Natural killer cell treated with Interleukin-12 subunit alpha and Interleukin-12 subunit beta and Interleukin-15 and Interleukin-18, amount 100 ng/mL, for 72 hours (primary cell): Measurements from ENCODE around the gene C11orf68. TPM values are rescaled to one million over a fixed set of nuclear protein-coding genes. Genes with fewer than 3 reads are reported as not detected.

Experiments used
- ATAC-seq, 2 donors: fragments of 150-1000 bp; cut with Tn5 transposase in 1 of 2; sonication (Bioruptor Pico), chemical (Tn5 transposase) in 1 of 2; 2 replicates each; pipeline ENCODE4 v1.10.0; 2021
- DNase-seq: peaks from one replicate; pipeline ENCODE4 v3.0.0; 2022; ENCODE audit warnings: low spot score
- H3K27ac Mint-ChIP-seq, 2 donors: 1 replicate in 1 of 2; 2 replicates in 1 of 2; pipeline ENCODE4 v1.8.0; 2022; ENCODE audit warnings: mixed read lengths in 2 of 2, mild to moderate bottlenecking in 1 of 2, moderate library complexity in 1 of 2
- H3K27me3 Mint-ChIP-seq, 2 donors: 1 replicate in 1 of 2; 2 replicates in 1 of 2; pipeline ENCODE4 v1.8.0; 2022; ENCODE audit warnings: mixed read lengths in 2 of 2
- H3K36me3 Mint-ChIP-seq: one replicate; pipeline ENCODE4 v1.8.0; 2022; ENCODE audit warnings: mixed read lengths
- H3K4me1 Mint-ChIP-seq, 2 donors: 1 replicate in 1 of 2; 2 replicates in 1 of 2; pipeline ENCODE4 v1.8.0; 2022; ENCODE audit warnings: low read depth in 2 of 2, mixed read lengths in 2 of 2, mild to moderate bottlenecking in 1 of 2
- H3K4me3 Mint-ChIP-seq: one replicate; pipeline ENCODE4 v1.8.0; 2022; ENCODE audit warnings: mixed read lengths
- H3K9me3 Mint-ChIP-seq: 2 replicates; pipeline ENCODE4 v1.8.0; 2022; ENCODE audit warnings: mixed read lengths
- total RNA-seq, 2 donors: library from RNA; stranded (reverse); gene quantifications; one replicate each; pipeline ENCODE4 v1.2.3, GENCODE V29; 2022

The C11orf68 gene
- total RNA-seq, 2 donors from 2014 or later = 15.4 to 24.7 TPM

DNA sequence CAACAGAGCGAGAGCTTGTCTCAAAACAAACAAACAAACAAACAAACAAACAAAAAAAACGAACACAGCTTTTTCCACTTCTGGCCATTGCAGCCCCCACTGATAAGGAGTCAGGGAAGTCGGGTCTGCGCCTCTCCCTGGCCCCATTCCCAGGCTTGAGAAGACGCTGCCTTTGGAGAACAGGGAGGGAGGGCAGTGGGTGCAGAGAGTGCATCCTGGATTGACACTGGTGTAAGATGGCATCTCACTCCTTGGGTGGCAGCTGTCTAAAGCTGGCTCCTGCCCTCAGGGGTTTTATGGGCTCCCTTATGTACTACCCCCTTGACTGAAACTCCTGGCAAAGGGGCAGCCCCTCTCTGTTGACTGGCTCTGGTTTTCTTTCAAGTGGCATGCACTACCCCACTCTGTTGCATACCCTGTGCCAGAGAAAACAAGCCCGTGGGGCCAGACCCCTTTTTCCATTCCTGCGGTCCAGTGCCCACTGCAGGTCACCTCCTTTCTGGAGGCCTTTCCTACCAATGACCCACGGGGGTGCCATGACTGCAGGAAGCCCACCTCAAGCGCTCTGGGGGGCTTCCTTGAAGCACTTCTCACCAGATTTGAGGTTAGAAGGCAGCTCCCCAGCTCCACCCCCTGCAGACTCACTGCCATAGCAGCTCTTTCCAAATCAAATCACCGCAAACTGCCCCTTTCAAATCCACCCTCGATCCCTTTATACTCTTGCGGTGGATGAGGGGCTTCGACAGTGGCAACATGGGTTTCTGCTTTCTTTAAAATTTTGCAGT, 13.1 kb upstream of the C11orf68 start:
- Mint-ChIP-seq H3K9me3 (peaks cover 2% of the 10 kb centered on the region), H3K4me3 (no peak overlapping the region), H3K4me1 (peaks cover 29% of the 10 kb centered on the region in 2 donors), H3K36me3 (no peaks in the 10 kb centered on the region), H3K27me3 (no peaks in the 10 kb centered on the region), H3K27ac (peak overlapping the region in 1 of 2 donors; percentile 21)
- DNase-seq (peak; percentile 16), ATAC-seq (no peak)

DNA sequence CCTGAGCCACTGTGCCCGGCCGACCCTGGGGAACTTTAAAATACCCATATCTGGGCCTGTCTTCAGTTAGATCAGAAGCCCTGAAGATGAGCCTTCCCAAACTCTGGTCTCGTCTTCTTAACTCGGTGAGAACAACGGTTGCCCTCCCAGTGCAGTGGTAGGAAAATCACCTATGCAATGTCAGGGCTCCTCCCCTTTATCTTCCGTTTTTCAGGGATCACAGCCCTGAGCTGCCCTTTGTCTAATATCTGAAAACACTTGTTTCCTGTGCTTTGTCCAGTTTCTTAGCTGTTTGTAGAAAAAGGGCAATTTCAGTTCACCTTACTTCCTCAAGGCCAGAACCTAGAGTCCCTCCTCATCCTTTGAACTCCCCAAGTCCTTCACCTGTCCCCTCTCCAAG, 9.8 kb upstream of the C11orf68 start:
- Mint-ChIP-seq H3K9me3 (peaks cover 3% of the 10 kb centered on the region), H3K27ac (peak overlapping the region; percentile 83 to 97), H3K4me3 (peak overlapping the region; percentile 81), H3K4me1 (peaks cover 31% of the 10 kb centered on the region in 2 donors), H3K36me3 (no peaks in the 10 kb centered on the region), H3K27me3 (no peaks in the 10 kb centered on the region)
- ATAC-seq (no peak), DNase-seq (peak; percentile 53)

DNA sequence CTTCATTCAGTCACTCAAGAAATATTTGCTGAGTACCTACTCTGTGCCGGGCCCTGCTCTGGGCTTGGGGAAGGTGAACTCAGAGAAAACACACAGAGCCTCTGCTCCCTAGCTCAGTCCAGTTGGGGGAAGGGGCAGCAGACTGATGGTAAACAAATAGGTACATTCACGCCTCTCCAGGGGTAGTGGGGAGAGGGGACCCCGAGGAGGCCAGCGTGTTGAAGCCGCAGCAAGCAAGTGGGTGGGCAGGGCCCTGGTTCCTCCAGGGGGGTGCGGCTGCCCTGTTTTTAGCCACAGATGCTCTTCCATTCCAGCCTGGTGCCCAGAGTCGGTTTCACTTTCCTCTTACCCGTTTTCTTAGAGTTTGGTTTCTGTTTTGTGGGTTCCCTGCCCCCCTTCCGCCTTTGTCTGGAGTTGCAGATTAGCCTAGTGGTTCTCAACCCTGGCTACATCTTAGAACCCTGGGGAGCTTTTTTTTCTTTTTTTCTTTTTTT, 9.1 kb upstream of the C11orf68 start:
- DNase-seq = peak; percentile 83
- peaks cover 31% of the 10 kb centered on the region in 2 donors for H3K4me1 Mint-ChIP-seq
- peak overlapping the region; percentile 83 to 97 for H3K27ac Mint-ChIP-seq
- H3K9me3 Mint-ChIP-seq = peaks cover 3% of the 10 kb centered on the region
- peak overlapping the region; percentile 81 for H3K4me3 Mint-ChIP-seq
- peak; percentile 91 to 95 for ATAC-seq
- H3K27me3 Mint-ChIP-seq = no peaks in the 10 kb centered on the region
- no peaks in the 10 kb centered on the region for H3K36me3 Mint-ChIP-seq

DNA sequence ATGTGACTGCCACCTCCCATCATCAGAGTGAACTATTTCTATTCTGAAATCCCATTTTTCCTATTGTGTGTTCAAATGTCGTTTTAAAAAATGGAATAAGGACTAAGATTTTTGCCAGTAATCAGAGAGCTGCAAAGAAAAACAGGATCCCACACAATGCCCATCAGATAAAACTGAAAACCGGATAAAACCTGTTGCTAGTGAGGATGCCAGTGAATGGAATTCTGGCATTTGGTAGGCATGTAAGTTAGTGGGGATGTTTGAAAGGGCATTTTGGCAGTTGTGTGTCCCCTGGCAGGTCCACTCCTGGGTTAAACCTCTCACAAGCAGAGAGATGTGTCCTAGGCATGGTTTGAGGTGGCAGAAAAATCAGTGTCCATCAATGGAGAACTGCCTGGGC, 6.5 kb upstream of the C11orf68 start:
- H3K4me1 Mint-ChIP-seq = peaks cover 24 to 32% of the 10 kb centered on the region in 2 donors
- no peak overlapping the region for H3K4me3 Mint-ChIP-seq
- no peaks in the 10 kb centered on the region for H3K27me3 Mint-ChIP-seq
- DNase-seq (no peak), ATAC-seq (no peak)
- no peaks in the 10 kb centered on the region for H3K36me3 Mint-ChIP-seq
- H3K9me3 Mint-ChIP-seq = peaks cover 3% of the 10 kb centered on the region
- H3K27ac Mint-ChIP-seq = no peak overlapping the region

DNA sequence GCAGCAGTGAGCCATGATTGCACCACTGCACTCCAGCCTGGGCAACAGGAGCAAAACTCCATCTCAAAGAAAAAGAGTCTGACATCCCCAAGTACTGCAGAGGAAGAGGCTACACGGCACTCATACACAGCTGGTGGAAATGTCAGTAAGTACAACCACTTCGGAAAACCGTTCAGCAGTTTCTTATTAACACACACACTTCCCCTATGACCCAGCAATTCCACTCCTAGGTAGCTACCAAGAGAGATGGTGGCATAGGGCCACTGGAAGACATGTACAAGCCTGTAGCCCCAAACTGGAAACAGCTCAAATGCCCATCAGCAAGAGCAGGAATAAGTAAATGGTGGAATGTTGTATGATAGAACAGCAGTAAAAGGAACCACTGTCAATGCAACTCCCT, 3.7 kb upstream of the C11orf68 start:
- no peak for ATAC-seq
- Mint-ChIP-seq H3K4me3 (no peak overlapping the region), H3K9me3 (peaks cover 3% of the 10 kb centered on the region), H3K27me3 (no peaks in the 10 kb centered on the region), H3K4me1 (peaks cover 8 to 15% of the 10 kb centered on the region in 2 donors), H3K36me3 (no peaks in the 10 kb centered on the region), H3K27ac (peak overlapping the region in 1 of 2 donors; percentile 29)
- no peak for DNase-seq

DNA sequence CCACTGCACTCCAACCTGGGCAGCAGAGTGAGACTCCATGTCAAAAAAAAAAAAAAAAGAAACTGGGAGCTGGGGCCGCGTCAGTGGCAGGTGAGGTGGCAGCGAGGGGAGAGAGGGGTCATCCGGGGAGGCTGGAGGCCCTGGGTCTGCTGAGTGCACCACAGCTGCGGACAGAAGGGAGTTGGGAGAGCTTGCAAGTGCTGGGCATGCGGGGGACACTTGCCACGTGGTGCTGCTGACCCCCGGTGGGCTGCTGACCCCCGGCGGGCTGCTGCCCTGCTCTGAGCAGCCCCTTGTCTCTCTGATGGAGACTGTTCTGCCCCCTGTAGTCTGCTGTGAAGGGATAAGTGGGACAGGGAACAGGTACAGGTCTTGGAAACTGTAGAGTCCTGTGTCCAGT, 3.0 kb upstream of the C11orf68 start:
- ATAC-seq = no peak
- Mint-ChIP-seq H3K27ac (no peak overlapping the region), H3K4me3 (no peak overlapping the region), H3K9me3 (no peaks in the 10 kb centered on the region), H3K4me1 (peaks cover 5 to 13% of the 10 kb centered on the region in 2 donors), H3K27me3 (no peaks in the 10 kb centered on the region), H3K36me3 (no peaks in the 10 kb centered on the region)
- DNase-seq = no peak

DNA sequence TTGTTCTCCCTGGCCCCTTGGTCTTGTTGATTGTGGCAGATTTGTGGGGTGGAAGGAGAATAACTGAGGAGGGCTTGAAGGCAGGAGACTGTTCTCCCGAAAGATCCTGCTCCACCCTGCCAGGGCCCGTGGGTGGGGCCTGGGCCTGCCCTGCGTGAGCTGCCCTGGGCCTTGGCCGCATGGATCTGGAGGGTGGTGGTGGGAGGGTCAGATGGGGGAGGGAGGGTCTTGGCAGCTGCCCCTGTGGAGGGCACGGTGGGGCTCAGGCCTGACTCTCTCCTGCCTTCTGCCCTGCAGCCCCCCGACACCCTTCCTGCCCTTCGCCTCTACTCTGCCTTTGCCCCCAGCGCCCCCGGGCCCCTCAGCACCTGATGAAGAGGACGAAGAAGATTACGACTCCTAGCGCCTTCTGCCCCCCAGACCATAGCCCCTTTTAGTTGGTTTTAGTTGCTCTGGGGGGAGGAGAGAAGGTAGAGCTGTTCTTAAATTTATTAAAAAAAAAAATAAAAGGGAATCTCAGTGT, 2.2 kb upstream of the C11orf68 start:
- Mint-ChIP-seq H3K36me3 (no peaks in the 10 kb centered on the region), H3K4me1 (peaks cover 12 to 19% of the 10 kb centered on the region in 2 donors), H3K27ac (no peak overlapping the region), H3K4me3 (peak overlapping the region; percentile 90), H3K27me3 (no peaks in the 10 kb centered on the region), H3K9me3 (no peaks in the 10 kb centered on the region)
- ATAC-seq = no peak
- no peak for DNase-seq

DNA sequence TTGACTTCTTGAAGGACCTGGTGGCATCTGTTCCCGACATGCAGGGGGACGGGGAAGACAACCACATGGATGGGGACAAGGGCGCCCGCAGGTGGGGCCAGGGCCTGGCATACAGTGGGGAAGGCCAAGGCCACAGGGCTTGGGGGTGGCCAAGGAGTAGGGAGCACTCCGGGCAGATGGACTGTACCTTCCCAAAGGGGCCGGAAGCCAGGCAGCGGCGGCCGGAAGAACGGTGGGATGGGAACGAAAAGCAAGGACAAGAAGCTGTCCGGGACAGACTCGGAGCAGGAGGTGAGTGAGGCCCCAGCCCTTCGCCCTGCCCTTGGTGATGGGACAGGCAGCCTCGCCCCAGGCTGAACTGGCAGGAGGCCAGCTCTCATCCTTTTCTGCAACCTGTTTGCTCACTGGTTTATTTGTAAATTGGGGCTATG, 1.5 kb upstream of the C11orf68 start:
- DNase-seq = no peak
- Mint-ChIP-seq H3K27me3 (no peaks in the 10 kb centered on the region), H3K4me1 (peaks cover 12 to 19% of the 10 kb centered on the region in 2 donors), H3K4me3 (peak overlapping the region; percentile 90), H3K9me3 (no peaks in the 10 kb centered on the region), H3K36me3 (no peaks in the 10 kb centered on the region), H3K27ac (peak overlapping the region; percentile 72 to 75)
- ATAC-seq = no peak

DNA sequence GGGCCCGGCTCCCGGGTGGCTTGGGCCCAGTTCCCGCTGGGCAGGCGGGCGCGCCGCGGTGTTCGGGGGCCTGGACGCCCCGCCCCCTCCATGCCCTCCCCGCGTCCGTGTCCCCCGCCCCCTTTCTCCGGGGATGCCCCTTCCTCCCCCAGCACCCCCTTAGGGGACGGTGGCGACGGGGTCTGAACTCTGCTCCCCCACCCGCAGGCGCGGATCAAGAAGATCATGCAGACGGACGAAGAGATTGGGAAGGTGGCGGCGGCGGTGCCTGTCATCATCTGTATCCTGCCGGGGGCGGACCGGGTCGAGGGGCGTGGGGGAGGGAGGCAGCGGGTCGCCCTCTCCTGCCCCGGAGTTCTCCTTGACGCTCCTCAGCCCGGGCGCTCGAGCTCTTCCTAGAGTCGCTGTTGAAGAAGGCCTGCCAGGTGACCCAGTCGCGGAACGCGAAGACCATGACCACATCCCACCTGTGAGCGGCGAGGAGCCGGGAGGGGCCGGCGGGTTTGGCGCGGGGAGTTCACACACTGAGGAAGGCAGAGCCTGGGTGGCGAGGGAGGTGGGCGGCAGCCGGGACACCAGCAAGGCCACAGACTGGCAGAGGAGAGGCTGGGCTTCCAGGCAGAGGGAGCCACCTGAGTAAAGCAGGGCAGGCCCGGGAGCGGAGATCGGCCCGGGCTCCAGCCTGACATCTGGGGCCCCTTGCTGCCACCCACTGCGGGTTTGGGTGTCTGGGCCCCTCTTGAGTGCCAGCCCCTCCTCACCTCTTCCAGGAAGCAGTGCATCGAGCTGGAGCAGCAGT, 910 bp upstream of the C11orf68 start:
- DNase-seq (peak; percentile 71), ATAC-seq (peak; percentile 67 to 75)
- no peaks in the 10 kb centered on the region for H3K27me3 Mint-ChIP-seq
- peak overlapping the region; percentile 72 to 75 for H3K27ac Mint-ChIP-seq
- peaks cover 17 to 25% of the 10 kb centered on the region in 2 donors for H3K4me1 Mint-ChIP-seq
- no peaks in the 10 kb centered on the region for H3K9me3 Mint-ChIP-seq
- peak overlapping the region; percentile 90 for H3K4me3 Mint-ChIP-seq
- no peaks in the 10 kb centered on the region for H3K36me3 Mint-ChIP-seq

DNA sequence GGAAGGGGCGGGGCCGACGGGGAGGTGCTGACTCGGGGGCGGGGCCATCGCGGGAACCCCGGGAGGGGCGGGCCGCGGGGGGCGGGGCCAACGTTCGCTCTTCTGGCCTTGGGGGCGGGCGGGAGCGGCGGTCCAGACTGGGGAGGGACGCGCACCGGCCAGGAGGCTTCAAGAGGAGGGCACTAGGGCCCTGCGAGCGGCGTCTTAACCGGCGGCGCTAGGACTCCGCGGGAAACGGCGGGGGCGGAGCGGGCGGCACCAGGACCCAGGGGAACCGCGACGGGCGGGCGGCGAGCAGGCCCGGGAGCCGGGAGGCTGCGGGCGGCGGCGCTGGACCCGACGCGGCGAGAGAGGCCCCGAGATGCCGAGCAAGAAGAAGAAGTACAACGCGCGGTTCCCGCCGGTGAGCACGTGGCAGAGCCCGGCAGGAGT, 295 bp upstream of the C11orf68 start, which contains the start of gene DRAP1:
Gene DRAP1 (plus strand): TSS at position 286 of the 432 bp plus-strand sequence. CDS start 76 bp downstream, at position 362.
- Mint-ChIP-seq H3K9me3 (no peaks in the 10 kb centered on the region), H3K36me3 (no peaks in the 10 kb centered on the region), H3K4me1 (peaks cover 21 to 29% of the 10 kb centered on the region in 2 donors), H3K4me3 (peak within 1 kb of the TSS; percentile 90), H3K27ac (peak within 1 kb of the TSS; percentile 75 to 78), H3K27me3 (no peaks in the 10 kb centered on the region)
- DNase-seq (peak; percentile 99), ATAC-seq (peak; percentile 96)

DNA sequence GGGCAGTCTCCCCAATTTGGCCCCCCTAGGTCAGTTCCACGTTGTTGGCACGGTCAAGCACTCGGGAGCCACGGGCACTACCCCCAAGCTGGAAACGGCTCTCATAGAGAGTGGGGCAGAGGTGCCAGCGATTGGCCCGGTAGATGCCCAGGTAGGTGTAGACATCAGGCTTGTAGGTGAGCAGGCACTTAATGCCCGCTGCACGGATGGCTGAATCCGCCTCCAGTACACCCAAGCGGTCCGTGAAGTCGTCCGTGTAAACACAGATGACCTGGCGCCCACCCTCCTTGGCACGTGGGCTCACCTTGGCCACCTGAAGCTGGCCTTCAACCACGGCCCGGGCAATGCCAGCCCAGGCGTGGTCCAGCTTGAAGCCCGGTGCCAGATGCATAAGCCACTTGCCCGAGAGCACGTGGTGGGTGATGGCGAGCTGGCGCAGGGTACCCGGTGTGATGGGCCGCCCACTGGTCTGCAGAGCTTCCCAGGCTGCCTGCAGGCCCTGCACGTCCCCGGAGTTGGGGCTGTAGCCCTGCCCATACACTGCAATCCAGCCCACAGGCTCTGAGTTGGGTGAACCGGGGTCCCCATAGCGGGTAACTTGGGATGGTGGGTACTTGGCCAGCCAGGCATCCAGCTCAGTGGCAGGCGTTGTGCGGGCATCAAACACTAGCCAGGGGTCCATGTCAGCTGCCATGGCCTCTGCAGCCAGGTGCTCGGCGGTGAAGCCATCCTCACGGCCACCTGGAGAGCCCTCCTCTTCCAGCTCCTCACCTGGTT, 1.2 kb downstream of the C11orf68 start:
- peaks cover 21 to 26% of the 10 kb centered on the region in 2 donors for H3K4me1 Mint-ChIP-seq
- ATAC-seq (no peak), DNase-seq (no peak)
- peak overlapping the region; percentile 75 to 78 for H3K27ac Mint-ChIP-seq
- no peaks in the 10 kb centered on the region for H3K36me3 Mint-ChIP-seq
- H3K4me3 Mint-ChIP-seq = peak overlapping the region; percentile 90
- no peaks in the 10 kb centered on the region for H3K9me3 Mint-ChIP-seq
- H3K27me3 Mint-ChIP-seq = no peaks in the 10 kb centered on the region

DNA sequence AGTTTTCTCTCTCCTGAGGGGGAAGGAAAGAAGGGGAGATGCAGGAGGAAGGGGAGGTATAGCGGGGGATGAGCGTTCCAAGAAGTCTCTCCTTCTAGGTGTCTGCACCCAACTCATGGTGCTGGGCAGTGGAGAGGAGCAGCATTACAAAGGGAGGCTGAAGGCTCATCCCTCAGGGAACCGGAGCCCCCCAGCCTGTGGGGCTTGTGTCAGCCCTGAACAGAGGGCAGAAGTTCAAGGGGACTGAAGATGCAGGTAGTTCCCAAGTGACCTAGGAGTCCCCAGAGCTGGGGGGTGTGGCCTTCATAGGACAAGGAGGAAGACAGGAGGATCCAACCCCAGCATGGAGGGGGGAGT, 1.8 kb downstream of the C11orf68 start:
- H3K4me1 Mint-ChIP-seq = peaks cover 21 to 24% of the 10 kb centered on the region in 2 donors
- H3K9me3 Mint-ChIP-seq = no peaks in the 10 kb centered on the region
- H3K4me3 Mint-ChIP-seq = peak overlapping the region; percentile 59

DNA sequence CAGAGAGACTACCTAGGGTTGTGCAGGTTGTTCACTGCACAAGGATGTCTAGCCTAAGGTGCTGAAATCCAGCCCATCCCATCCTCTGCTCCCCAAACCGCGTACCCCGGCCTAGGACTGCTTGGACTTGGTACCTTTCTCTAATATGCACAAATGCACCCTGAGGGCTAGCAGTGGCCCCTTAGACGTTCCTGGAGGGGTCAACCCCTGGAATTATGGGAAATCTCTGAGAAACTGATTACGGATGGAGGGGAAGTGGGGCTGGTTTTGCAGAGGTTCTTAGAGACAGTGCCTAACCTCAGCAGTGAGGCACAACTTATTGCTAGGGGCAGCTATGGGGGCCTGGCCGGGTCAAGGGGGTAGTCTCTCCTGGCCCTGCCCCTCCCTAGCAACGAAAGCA, 2.5 kb downstream of the C11orf68 start:
- Mint-ChIP-seq H3K27me3 (no peaks in the 10 kb centered on the region), H3K9me3 (no peaks in the 10 kb centered on the region), H3K4me1 (peaks cover 21 to 23% of the 10 kb centered on the region in 2 donors), H3K27ac (peak overlapping the region; percentile 47 to 72), H3K4me3 (peak overlapping the region; percentile 59), H3K36me3 (no peaks in the 10 kb centered on the region)
- no peak for ATAC-seq
- no peak for DNase-seq

More for the DNA sequence above, 1.8 kb downstream of the C11orf68 start:
- H3K36me3 Mint-ChIP-seq = no peaks in the 10 kb centered on the region
- DNase-seq (no peak), ATAC-seq (no peak)
- peak overlapping the region; percentile 47 to 72 for H3K27ac Mint-ChIP-seq
- H3K27me3 Mint-ChIP-seq = no peaks in the 10 kb centered on the region
